ENCODE results near the gene PLAAT4. TPM values are rescaled to one million over a fixed set of nuclear protein-coding genes. Genes with fewer than 3 reads are reported as not detected.
"Not testable (repeated sequence)": the region's sequence is repeated elsewhere in the genome, so short reads cannot be mapped to it uniquely, and the experiment has no call there.

Gene PLAAT4
- total and polyA plus RNA-seq, 10 of the 15 experiments (the other 5 are each of a cell fraction or from before 2014, with no cell fraction given), result 6.0 to 34.3 (median 12.4) TPM

DNA sequence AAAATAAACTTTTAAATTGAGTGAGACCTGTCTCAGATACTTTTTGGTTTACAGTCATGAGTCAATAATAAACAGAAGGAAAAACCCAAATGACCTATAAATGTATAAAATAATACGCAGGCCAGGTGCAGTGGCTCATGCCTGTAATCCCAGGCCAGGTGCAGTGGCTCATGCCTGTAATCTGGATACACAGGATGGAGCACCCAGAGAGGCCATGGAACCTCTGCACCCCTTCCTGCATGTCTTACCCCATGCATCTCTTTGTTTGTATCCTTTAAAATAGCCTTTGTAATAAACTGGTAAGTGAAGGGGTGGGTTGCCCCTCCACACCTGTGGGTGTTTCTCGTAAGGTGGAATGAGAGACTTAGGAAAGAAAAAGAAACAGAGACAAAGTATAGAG lies 8.9 kb upstream of the PLAAT4 start:
- intact Hi-C loops (cut with micrococcal nuclease; ENCODE audit: unreplicated experiment), result no loop called here
- H2AFZ ChIP-seq (ENCODE audit: control insufficient read depth, low read depth, low read length), result no peak overlapping the region
- H3K4me3 ChIP-seq, result no peak overlapping the region
- ATAC-seq (no peak), DNase-seq (ENCODE audit: low read depth, low spot score) (no peak), FAIRE-seq (no peak)
- ChIA-PET POLR2A (no interaction called here), CTCF (no interaction called here), RAD21 (ENCODE audit: unreplicated experiment) (no interaction called here), SMC1A (ENCODE audit: uncharacterized antibody, unreplicated experiment) (no interaction called here)
- no peaks in the 10 kb centered on the region for H3K36me3 ChIP-seq (ENCODE audit: control insufficient read depth in 2 of 2, insufficient read depth in 2 of 2, low read length in 1 of 2)
- peaks cover 2% of the 10 kb centered on the region; the same call in 2 of the 3 replicates for H3K9me3 ChIP-seq (replicated peaks; ENCODE audit: control insufficient read depth, insufficient read depth, low read length)
- no peak overlapping the region for H3K9ac ChIP-seq (ENCODE audit: control insufficient read depth, insufficient read depth, low read length)
- H4K20me1 ChIP-seq (ENCODE audit: control insufficient read depth, insufficient read depth), result no peaks in the 10 kb centered on the region
- in situ Hi-C loops (cut with MboI), result no loop called here
- H3K27me3 ChIP-seq (replicated peaks in 1 of 2; ENCODE audit: control insufficient read depth in 2 of 2, insufficient read depth in 2 of 2, low read length in 1 of 2), result no peaks in the 10 kb centered on the region
- no TSS peak for BruUV-seq (replicated peaks)
- TF ChIP-seq STAT1 (conservative IDR thresholded peaks at IDR 0.05), result no peak
- no peak for TF ChIP-seq TCF3 (IDR thresholded peaks at IDR 0.05; ENCODE audit: borderline replicate concordance, insufficient read depth, low read depth, low read length)
- TF ChIP-seq, protein P1, sequence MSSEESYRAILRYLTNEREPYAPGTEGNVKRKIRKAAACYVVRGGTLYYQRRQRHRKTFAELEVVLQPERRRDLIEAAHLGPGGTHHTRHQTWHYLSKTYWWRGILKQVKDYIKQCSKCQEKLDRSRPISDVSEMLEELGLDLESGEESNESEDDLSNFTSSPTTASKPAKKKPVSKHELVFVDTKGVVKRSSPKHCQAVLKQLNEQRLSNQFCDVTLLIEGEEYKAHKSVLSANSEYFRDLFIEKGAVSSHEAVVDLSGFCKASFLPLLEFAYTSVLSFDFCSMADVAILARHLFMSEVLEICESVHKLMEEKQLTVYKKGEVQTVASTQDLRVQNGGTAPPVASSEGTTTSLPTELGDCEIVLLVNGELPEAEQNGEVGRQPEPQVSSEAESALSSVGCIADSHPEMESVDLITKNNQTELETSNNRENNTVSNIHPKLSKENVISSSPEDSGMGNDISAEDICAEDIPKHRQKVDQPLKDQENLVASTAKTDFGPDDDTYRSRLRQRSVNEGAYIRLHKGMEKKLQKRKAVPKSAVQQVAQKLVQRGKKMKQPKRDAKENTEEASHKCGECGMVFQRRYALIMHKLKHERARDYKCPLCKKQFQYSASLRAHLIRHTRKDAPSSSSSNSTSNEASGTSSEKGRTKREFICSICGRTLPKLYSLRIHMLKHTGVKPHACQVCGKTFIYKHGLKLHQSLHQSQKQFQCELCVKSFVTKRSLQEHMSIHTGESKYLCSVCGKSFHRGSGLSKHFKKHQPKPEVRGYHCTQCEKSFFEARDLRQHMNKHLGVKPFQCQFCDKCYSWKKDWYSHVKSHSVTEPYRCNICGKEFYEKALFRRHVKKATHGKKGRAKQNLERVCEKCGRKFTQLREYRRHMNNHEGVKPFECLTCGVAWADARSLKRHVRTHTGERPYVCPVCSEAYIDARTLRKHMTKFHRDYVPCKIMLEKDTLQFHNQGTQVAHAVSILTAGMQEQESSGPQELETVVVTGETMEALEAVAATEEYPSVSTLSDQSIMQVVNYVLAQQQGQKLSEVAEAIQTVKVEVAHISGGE (CRISPR knock-in tag; IDR thresholded peaks at IDR 0.05), result no peak
- no peak for TF ChIP-seq BCL3 (IDR thresholded peaks at IDR 0.05; ENCODE audit: borderline replicate concordance, insufficient read depth, low read depth, low read length, poor library complexity, severe bottlenecking)
- TF ChIP-seq MYC (IDR thresholded peaks at IDR 0.05; ENCODE audit: insufficient read depth, insufficient read length, insufficient replicate concordance, low read length, severe bottlenecking), result no peak
- no peak for TF ChIP-seq ESRRA (IDR thresholded peaks at IDR 0.05; ENCODE audit: low read length)
- no peaks in the 10 kb centered on the region for H3K79me2 ChIP-seq (ENCODE audit: control insufficient read depth, insufficient read depth, low read length)
- H3K4me1 ChIP-seq (ENCODE audit: control insufficient read depth, insufficient read depth, low read length), result peaks cover 4% of the 10 kb centered on the region; the same call in 1 of the 2 replicates
- no peak overlapping the region for H3K27ac ChIP-seq (ENCODE audit: control insufficient read depth, insufficient read depth)
- WGBS (ENCODE audit: insufficient coverage, insufficient replicate concordance, low lambda C conversion rate, missing lambda C conversion rate), result 38% methylated on average over 2 of the region's 2 CpGs
- H3K4me2 ChIP-seq (ENCODE audit: control insufficient read depth, insufficient read depth), result no peak overlapping the region

DNA sequence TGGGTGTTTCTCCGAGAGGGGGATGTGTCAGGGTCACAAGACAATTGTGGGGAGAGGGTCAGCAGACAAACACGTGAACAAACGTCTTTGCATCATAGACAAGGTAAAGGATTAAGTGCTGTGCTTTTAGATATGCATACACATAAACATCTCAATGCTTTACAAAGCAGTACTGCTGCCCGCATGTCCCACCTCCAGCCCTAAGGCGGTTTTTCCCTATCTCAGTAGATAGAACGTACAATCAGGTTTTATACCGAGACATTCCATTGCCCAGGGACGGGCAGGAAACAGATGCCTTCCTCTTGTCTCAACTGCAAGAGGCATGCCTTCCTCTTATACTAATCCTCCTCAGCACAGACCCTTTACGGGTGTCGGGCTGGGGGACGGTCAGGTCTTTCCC lies 8.5 kb upstream of the PLAAT4 start:
- H3K4me3 ChIP-seq; in situ Hi-C loops (cut with MboI); H4K20me1 ChIP-seq (ENCODE audit: control insufficient read depth, insufficient read depth); intact Hi-C loops (cut with micrococcal nuclease; ENCODE audit: unreplicated experiment); H3K4me2 ChIP-seq (ENCODE audit: control insufficient read depth, insufficient read depth); DNase-seq (ENCODE audit: low read depth, low spot score); FAIRE-seq; BruUV-seq (replicated peaks); H3K27ac ChIP-seq (ENCODE audit: control insufficient read depth, insufficient read depth); SMC1A ChIA-PET (ENCODE audit: uncharacterized antibody, unreplicated experiment); RAD21 ChIA-PET (ENCODE audit: unreplicated experiment); ATAC-seq; H3K36me3 ChIP-seq (ENCODE audit: control insufficient read depth in 2 of 2, insufficient read depth in 2 of 2, low read length in 1 of 2); CTCF ChIA-PET; H3K9ac ChIP-seq (ENCODE audit: control insufficient read depth, insufficient read depth, low read length); H3K79me2 ChIP-seq (ENCODE audit: control insufficient read depth, insufficient read depth, low read length); POLR2A ChIA-PET; H3K9me3 ChIP-seq (replicated peaks; ENCODE audit: control insufficient read depth, insufficient read depth, low read length); H3K27me3 ChIP-seq (replicated peaks in 1 of 2; ENCODE audit: control insufficient read depth in 2 of 2, insufficient read depth in 2 of 2, low read length in 1 of 2); H2AFZ ChIP-seq (ENCODE audit: control insufficient read depth, low read depth, low read length); H3K4me1 ChIP-seq (ENCODE audit: control insufficient read depth, insufficient read depth, low read length): not testable (repeated sequence)
- WGBS (ENCODE audit: insufficient coverage, insufficient replicate concordance, low lambda C conversion rate, missing lambda C conversion rate), result 31% methylated on average over 6 of the region's 11 CpGs
